Measurements from ENCODE around the gene NME5.
A peak's percentile ranks its signal among the peaks of the same experiment; 100 is the strongest.
"Not testable (repeated sequence)": the region's sequence is repeated elsewhere in the genome, so short reads cannot be mapped to it uniquely, and the experiment has no call there.

Gene NME5, protein sequence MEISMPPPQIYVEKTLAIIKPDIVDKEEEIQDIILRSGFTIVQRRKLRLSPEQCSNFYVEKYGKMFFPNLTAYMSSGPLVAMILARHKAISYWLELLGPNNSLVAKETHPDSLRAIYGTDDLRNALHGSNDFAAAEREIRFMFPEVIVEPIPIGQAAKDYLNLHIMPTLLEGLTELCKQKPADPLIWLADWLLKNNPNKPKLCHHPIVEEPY

DNA sequence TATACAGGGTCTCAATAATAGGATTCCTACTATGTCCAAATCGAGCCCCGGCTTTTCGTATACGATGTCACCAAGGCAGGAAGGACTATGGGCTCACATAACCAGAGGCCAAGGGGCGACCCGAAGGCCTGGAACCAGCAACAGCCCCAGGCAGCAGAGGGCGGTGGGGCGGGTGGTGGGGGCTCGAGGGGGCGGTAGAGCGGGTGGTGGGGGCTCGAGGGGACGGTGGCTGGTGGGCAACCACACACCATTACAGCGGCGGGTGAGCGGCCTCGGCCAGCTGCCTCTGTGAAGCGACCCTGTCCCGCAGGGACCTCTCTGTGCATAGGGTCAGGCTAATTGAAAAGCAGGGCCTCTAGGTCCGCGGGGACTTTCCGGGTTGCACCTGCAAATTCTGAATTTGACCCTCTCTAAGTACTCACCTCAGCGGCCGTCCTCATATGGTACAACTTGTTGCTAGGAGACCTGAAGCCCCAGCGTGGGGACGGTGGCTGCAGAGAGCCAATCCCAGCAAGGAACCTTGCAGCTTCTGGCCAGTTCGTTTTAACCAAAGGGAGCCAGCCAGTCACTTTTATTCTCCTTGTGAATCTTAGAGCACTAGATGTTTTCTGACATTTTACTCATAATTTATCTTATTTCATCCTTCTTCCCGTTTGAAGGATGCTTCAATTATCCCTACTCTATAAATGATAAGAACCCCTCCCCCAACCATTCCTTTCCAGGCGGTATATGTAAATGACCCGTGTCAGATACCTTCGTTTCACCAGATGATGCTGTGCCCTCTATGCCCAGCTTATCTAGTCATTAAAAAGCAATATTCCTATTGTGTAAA lies at the start of gene NME5:
NME5 (minus strand) TSS at position 480 of the 832 bp plus-strand sequence. CDS start 648 bp downstream, outside the sequence.
- DNase-seq, result peak in 49 of 51 donors; percentile 4 to 80 (median 52)

DNA sequence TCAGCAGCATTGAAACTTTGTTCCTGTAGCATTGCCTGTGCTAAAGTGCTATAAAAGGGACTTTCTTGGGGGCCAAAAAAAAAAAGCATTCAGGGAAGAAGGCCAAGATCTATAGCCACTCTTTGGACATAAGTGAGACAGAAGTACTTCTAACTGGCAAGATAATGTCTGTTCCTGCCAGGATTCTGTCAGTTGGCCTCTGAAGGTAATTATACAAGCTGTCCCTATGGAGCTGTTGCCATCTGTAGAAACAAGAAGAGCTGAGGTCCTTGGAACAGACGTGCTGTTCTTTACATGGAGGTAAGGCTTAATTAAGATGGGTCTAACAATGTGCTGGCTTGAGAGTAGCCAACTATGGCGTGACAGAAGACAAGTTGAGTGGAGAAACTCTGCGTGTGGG lies 49.4 kb upstream of the NME5 start:
- DNase-seq, result no peak

DNA sequence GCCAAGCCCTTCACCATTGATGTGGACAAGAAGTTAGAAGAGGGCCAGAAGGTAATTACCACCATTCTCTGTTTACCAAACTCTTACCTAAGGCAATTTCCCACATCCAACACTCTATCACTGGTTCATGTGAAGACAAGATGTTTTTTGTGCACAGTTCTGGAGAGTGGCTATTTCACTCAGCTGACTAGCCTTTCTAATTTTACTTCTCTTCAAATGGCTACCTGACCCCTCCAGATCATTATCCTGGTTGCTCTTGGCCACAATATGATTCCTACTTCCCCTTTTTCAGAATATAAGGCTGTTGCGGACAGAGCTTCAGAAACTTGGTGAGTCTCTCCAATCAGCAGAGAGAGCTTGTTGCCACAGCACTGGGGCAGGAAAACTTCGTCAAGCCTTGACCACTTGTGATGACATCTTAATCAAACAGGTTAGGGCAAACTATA lies 46.8 kb upstream of the NME5 start:
- no peak for DNase-seq

DNA sequence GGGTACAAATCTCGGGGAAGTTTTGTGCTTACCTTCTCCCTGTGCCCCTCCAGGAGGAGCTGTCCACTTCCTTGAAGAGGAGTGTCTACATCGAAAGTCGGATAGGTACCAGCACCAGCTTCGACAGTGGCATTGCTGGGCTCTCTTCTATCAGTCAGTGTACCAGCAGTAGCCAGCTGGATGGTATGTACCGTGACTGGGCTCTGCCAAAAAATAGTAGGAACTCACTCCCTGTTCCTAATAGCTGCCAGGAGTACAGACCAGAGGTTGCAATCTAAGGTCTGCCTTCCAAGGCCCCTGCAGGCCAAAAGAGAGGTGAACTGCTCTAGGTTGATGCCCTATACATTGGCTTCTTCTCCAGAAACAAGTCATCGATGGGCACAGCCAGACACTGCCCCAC lies 43.6 kb upstream of the NME5 start:
- no peak for DNase-seq

GRCh38 chr5:138180841-138181240 lies 41.6 kb upstream of the NME5 start:
- DNase-seq, result no peak

DNA sequence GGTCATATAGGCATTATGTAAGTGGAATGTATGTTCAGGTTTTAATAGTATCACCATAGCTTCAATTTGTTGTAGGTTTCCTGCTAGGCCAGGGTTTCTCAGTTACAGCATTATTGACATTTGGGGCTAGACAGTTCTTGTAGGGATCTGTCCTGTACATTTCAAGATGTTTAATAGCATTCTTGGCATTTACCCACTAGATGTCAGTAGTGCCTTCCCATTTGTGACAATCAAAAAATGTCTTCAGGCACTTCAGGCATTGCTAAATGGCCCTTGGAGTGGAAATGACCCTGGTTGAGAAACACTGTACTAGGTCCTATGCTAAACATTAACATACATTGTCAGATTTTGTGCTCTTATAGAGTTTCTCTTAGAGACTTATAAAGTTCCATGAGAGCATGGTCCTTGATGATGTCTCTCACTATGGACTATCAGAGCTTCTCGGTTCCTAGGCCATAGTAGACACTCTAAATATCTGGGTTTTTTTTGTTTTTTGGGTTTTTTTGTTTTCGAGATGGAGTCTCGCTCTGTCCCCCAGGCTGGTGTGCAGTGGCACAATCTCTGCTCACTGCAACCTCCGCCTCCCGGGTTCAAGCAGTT lies 41.1 kb upstream of the NME5 start:
- DNase-seq, result no peak

DNA sequence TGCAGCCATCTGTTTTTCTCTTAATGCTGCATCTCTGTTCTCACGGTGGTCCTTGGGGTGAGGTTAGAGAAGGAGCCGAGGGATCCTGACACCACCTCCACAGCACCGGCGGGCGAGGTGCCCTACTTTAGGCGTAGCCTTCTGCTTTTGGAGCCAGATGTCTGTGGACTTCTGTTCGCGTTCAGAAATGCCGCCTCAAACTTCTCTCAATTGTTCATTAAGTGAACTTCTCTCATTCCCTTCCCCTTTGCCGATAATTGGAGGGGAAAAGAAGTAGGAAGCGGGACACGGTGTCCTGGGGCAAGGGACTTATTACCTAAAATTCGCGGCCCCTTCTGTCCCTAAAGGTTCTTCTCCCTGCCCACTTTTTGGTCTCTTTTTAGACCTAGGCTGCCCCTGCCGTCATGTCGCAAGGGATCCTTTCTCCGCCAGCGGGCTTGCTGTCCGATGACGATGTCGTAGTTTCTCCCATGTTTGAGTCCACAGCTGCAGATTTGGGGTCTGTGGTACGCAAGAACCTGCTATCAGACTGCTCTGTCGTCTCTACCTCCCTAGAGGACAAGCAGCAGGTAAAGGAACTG lies 40.1 kb upstream of the NME5 start:
- no peak for DNase-seq

GRCh38 chr5:138178516-138179276 lies 39.5 kb upstream of the NME5 start, which contains the start of the genes BRD8 and KIF20A:
TSS of gene BRD8 (minus strand) at chr5:138178630. CDS start at chr5:138178614, 16 bp downstream.
TSS of gene KIF20A (plus strand) at chr5:138179112. CDS start at chr5:138179681, 569 bp downstream.
- DNase-seq, result peak; percentile 44 to 99 (median 90)

DNA sequence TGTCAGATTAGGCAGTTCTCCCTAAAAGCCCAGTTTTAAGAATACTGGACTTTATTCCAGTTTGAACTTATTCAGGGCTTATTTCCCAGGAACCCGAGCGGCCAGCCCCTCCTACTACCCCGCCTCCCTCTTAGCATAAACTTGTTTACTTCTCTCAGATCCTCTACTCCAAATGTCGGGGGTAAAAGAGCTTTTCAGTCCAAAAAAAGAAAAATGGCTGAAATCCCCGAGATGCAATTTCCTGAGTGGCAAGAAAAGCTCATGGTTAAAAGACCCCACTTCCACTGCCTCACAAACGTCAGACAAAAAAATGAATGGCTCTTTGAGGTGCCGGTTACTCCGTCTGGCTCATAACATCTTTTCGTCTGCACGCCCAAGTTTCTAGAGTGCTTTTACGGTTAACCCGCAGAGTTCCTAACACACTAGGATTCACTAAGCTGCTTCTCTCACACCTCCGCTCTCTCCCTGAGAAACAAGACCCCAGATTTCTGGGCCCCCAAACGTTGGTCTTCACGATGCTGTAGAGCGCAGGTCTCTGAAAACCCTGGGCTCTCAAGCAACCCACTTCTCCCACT lies 38.8 kb upstream of the NME5 start:
- peak in 30 of 51 donors; percentile 1 to 73 (median 16) for DNase-seq

DNA sequence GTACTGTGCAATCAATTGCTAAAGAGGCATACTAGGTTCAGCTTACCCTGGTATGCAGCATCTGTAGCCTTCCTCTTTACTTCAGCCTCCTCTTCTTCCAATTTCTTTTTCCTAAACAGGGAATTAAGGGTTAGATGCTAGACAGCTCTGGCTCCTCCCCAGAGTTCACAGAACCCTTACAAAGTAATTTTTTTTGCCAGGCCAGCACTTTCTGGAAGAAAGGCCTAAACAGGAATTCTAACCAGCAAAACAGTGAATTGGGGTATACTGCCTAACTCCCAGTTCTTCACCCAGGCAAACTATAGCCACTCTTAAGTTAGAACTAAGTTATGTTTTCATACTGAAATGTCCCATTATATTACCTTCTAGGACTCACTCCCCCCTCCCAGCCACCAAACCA lies 31.1 kb upstream of the NME5 start:
- DNase-seq, result no peak

- DNase-seq, result no peak
These were observed 29.9 kb upstream of the NME5 start for GRCh38 chr5:138169124-138169523.

GRCh38 chr5:138163721-138164120 lies 24.5 kb upstream of the NME5 start:
- DNase-seq, result no peak

DNA sequence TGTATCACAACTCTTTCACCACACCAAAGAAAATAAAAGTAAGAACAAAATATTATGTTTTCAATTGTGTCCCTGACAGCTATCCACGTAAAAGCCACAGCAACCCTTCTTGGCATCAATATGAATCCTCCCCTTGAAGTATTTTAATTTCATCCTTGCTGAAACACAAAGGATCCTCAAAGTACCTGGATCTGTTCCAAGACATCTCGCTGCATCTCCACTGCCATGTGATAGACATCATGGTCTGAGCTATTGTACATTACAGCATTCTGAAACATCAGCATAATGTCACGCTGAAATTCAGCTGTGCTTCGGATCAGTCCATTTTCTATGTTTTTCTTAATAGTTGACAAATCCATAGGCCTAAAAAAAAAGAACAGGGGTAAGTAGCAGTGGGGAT lies 21.5 kb upstream of the NME5 start:
- no peak for DNase-seq

DNA sequence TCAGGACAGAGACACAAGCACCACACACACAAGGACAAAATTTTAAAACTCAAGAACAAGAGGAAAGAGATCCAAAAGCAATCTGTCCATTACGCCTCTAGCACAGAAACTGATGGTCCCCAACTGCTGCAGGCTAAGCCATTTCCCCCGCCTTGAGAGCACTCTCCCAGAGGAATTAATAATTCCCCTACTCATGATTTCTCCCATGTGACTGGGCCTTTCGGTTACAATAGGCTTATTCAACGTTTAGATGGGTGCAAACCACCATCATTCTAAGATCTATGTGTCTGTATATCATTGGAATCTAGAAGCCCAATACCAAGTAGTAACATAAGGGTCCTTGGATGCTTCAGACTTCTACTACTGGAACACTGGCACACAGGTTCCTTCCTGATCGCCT lies 20.4 kb upstream of the NME5 start:
- DNase-seq, result peak in 3 of 51 donors; percentile 2 to 10 (median 4)

DNA sequence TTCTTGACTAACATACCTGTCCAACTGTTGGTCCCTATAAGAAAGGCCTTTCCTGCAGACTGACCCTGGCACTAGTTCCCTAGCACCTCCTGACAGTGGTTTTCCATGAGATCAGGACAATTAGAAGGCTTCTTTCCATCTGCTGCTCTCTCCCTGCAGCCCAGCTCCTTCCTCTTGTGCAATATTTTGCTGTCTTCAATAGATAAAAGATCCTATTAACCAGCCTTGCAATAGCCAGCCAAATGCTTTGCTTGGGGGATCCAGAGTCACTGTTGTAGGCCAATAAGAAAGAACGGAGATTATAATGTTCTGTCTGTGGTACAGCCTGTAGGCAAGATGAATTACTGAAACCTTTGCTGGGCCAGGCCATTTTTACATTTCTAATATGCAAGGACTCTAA lies 18.4 kb upstream of the NME5 start:
- DNase-seq, result no peak

GRCh38 chr5:138155977-138156376 lies 16.7 kb upstream of the NME5 start:
- DNase-seq, result not testable (repeated sequence)

DNA sequence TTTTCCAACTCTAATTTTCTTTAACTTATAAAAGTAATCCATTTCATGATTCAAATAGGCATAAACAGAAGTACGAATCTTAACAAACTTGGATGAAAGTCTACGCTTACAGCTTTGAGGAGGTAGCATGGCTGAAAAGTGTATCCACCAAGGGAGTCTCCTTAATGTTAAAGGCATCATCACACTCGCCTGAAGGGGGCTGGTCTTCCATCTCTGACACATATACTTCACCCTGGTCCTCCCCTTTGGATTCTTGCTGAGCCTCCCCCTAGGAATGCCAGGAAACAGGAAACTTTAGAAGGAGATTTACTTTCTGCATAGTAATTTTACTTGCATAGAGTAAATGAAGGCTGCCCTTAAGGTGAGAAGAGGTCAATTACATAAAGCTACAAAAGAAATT lies 10.3 kb upstream of the NME5 start:
- DNase-seq, result no peak

- DNase-seq, result no peak
These were observed 9.6 kb upstream of the NME5 start for GRCh38 chr5:138148811-138149210.

DNA sequence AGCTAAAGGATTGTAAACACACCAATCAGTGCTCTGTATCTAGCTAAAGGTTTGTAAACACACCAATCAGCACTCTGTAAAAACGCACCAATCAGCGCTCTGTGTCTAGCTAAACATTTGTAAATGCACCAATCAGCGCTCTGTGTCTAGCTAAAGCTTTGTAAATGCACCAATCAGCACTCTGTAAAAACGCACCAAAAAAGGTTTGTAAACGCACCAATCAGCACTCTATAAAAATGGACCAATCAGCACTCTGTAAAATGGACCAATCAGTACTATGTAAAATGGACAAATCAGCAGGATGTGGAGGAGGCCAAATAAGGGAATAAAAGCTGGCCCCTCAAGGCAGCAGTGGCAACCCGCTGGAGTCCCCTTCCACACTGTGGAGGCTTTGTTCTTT lies 4.3 kb upstream of the NME5 start:
- DNase-seq, result not testable (repeated sequence)

GRCh38 chr5:138141734-138142133 lies 2.5 kb upstream of the NME5 start:
- DNase-seq, result no peak

- no peak for DNase-seq
These were observed 1.0 kb upstream of the NME5 start for GRCh38 chr5:138140268-138140667.
